ENCODE data around the gene THOC7.

The THOC7 gene

GRCh38 chr3:63891518-63891917 lies 27.9 kb upstream of the THOC7 start:
- no peak overlapping the region for H3K4me3 ChIP-seq (ENCODE audit: low read depth, low read length)
- no peak for DNase-seq (ENCODE audit: low read depth)
- no peak for TF ChIP-seq MAX (IDR thresholded peaks at IDR 0.05; ENCODE audit: low read depth, low read length)
- no peak for TF ChIP-seq MYC (IDR thresholded peaks at IDR 0.05; ENCODE audit: low read depth, low read length)
- TF ChIP-seq CTCF (IDR thresholded peaks at IDR 0.05; ENCODE audit: low read depth, low read length): no peak
- TF ChIP-seq POLR2A (IDR thresholded peaks at IDR 0.05; ENCODE audit: extremely low read depth, insufficient read length): no peak

- no peak overlapping the region for H3K4me3 ChIP-seq (ENCODE audit: low read depth, low read length)
- no peak for DNase-seq (ENCODE audit: low read depth)
- TF ChIP-seq POLR2A (IDR thresholded peaks at IDR 0.05; ENCODE audit: extremely low read depth, insufficient read length) (no peak), CTCF (IDR thresholded peaks at IDR 0.05; ENCODE audit: low read depth, low read length) (no peak), MYC (IDR thresholded peaks at IDR 0.05; ENCODE audit: low read depth, low read length) (no peak), MAX (IDR thresholded peaks at IDR 0.05; ENCODE audit: low read depth, low read length) (no peak)
Measured at GRCh38 chr3:63886858-63887257, 23.3 kb upstream of the THOC7 start.

GRCh38 chr3:63880653-63881052 lies 17.0 kb upstream of the THOC7 start:
- no peak overlapping the region for H3K4me3 ChIP-seq (ENCODE audit: low read depth, low read length)
- TF ChIP-seq CTCF (IDR thresholded peaks at IDR 0.05; ENCODE audit: low read depth, low read length) (no peak), MAX (IDR thresholded peaks at IDR 0.05; ENCODE audit: low read depth, low read length) (no peak), MYC (IDR thresholded peaks at IDR 0.05; ENCODE audit: low read depth, low read length) (no peak), POLR2A (IDR thresholded peaks at IDR 0.05; ENCODE audit: extremely low read depth, insufficient read length) (no peak)
- DNase-seq (ENCODE audit: low read depth): no peak

- H3K4me3 ChIP-seq (ENCODE audit: low read depth, low read length): no peak overlapping the region
- TF ChIP-seq POLR2A (IDR thresholded peaks at IDR 0.05; ENCODE audit: extremely low read depth, insufficient read length): no peak
- no peak for TF ChIP-seq MAX (IDR thresholded peaks at IDR 0.05; ENCODE audit: low read depth, low read length)
- TF ChIP-seq CTCF (IDR thresholded peaks at IDR 0.05; ENCODE audit: low read depth, low read length): no peak
- TF ChIP-seq MYC (IDR thresholded peaks at IDR 0.05; ENCODE audit: low read depth, low read length): no peak
- no peak for DNase-seq (ENCODE audit: low read depth)
Measured at GRCh38 chr3:63878394-63879060, 14.9 kb upstream of the THOC7 start.

GRCh38 chr3:63877737-63878393 lies 14.3 kb upstream of the THOC7 start:
- DNase-seq (ENCODE audit: low read depth): no peak
- TF ChIP-seq MYC (IDR thresholded peaks at IDR 0.05; ENCODE audit: low read depth, low read length) (no peak), POLR2A (IDR thresholded peaks at IDR 0.05; ENCODE audit: extremely low read depth, insufficient read length) (no peak), MAX (IDR thresholded peaks at IDR 0.05; ENCODE audit: low read depth, low read length) (no peak), CTCF (IDR thresholded peaks at IDR 0.05; ENCODE audit: low read depth, low read length) (no peak)

More at GRCh38 chr3:63877737-63878393, 14.3 kb upstream of the THOC7 start:
- H3K4me3 ChIP-seq (ENCODE audit: low read depth, low read length): no peak overlapping the region
